GM18505 (cell line): Measurements from ENCODE around the gene POLD2.
"Not testable (repeated sequence)": the region's sequence is repeated elsewhere in the genome, so short reads cannot be mapped to it uniquely, and the experiment has no call there.

ENCODE experiments used
- ATAC-seq: cut with Tn5 transposase; IDR thresholded peaks from one replicate; pipeline ENCODE4 v1.9.1; 2021; ENCODE audit not compliant: unreplicated experiment
- POLR2A ChIP-seq: IDR thresholded peaks from 4 replicates; pipeline ENCODE4 v1.6.1; 2011; ENCODE audit warnings: borderline replicate concordance; ENCODE audit not compliant: insufficient read depth, insufficient read length; ENCODE audit errors: extremely low read depth

The POLD2 gene

DNA sequence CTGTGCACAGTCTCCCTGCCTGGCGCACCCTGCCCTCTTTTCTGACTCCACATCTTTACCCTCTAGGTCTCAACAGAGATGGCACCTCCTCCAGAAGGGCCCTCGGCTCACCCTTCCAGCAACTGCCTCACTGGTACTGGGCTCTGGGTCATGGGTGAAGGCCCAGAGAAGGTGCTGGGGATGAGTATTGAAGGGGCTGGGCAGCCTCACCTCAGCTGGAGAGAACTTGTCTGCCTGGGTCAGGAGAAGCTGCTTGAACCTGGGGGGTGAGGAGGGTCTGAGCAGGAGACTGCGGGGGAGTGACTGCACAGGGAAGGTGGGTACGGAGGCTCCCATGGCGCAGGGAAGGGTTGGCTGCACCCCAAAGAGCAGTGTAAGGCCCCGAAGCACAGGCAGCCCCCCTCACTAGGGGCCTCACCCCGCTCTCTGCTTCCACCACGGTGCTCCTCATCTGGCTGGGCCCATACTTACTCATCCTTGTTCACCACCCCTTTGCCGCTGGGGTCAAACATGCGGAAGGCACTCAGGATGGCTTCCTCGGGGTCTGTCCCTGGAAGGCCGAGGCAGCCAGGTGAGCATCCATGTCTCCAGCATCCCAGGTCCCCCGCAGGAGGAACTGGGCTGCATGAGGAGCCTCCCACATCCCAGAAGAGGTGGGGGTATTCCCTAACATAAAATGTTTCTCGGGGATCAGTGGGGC lies 16.1 kb upstream of the POLD2 start:
- ATAC-seq = no peak
- no peak for TF ChIP-seq POLR2A

DNA sequence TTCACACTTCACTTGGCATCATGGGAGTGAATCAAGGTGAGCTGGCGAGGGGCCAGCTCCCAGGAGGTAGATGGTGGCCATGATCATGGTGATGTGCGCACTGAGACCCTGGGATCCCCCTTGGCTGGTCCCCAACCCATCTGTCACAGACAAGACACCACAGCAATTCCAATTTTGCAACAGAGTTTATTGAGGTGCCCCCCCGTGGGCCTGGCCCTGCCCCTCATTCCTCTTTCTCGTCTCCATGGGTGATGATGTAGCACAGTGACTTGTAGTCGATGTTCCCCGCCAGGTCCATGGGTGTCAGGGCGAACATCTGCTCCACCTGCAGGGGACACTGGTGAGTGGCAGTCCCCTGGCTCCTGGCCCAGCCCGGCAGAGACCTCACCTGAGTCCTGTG lies 15.3 kb upstream of the POLD2 start:
- TF ChIP-seq POLR2A = no peak
- no peak for ATAC-seq

DNA sequence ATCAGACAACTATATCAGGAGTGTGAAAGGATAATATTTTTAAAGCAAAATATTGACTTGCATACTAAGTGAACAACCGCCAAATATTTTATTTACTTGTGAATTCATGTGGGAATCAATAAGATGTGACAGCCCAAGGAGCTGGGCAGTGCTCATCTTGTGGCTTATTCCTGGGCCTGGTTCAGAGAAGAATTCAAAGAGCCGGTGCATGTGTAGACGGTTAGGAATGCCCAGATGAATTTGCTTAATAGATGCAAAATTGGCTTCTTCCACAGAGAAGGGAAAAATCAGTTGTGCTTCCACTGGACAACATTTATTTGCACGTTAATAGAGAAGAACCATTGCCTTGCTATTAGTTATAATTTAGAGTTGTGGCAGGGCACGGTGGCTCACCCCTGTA lies 13.4 kb upstream of the POLD2 start:
- no peak for ATAC-seq
- no peak for TF ChIP-seq POLR2A

DNA sequence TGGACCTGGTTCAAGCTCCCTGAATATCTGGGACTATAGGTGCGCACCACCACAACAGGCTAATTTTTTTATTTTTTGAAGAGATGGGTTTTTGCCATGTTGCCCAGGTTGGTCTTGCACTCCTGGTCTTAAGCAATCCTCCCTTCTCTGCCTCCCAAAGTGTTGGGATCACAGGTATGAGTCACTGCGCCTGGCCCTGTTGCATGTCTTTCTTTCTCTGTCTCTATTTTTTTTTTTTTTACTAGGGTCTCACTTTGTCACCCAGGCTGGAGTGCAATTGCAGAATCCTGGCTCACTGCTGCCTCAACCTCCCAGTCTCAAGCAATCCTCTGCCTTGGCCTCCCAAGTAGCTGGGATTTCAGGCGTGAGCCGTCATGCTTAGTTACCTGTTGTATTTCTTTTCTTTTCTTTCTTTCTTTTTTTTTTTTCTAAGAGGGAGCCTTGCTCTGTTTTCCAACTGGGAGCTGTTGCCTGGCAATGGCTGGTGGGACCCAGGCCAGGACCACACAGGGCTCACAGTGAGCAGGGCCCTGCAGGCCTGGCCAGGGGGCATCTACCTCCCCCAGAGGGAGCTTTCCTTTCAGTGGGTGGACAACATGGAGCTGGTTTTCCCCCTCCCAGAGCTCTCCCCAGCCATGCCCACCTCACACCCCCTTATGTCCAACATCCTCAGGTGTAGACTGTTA lies 11.7 kb upstream of the POLD2 start:
- ATAC-seq = no peak
- no peak for TF ChIP-seq POLR2A

DNA sequence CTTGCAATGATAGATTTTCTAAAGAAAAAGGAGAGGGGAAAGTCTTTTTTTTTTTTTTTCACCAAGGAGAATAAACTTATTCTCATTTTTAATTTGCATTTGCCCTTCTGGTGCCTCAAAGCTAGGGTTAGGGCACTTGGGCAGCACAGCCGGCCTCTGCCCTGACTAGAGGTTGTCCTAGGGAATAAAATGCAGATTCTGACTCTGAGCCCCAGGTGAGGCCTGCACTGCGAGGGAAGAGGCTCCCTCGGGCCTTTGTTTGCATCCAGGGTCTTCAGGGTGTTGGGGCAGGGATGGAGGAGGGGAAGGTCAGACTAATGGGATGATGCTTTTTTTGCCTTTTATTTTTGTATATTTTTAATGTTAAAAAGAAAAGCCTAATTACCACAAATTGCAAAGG lies 9.9 kb upstream of the POLD2 start:
- TF ChIP-seq POLR2A = no peak

DNA sequence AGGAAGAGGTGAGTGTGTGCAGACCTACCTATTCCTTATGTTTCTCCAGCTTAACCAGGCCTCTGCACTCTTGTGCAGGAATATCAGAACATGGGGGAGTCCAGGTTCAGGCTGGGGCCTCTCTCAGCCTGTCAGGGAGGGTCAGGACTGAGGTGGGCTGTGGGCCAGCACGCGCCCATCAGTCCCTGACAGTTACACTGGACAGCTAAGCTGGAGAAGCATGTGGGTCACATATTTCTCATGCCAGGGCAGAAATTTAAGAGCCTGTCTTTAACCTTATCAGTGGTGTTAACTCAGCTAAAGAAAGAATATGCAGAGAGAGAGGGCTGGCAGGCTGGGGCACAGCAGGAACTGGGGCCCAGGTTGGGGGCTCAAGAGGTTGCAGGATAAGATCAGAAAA lies 8.7 kb upstream of the POLD2 start:
- TF ChIP-seq POLR2A = no peak
- no peak for ATAC-seq

More for the DNA sequence above, 9.9 kb upstream of the POLD2 start:
- ATAC-seq = no peak

DNA sequence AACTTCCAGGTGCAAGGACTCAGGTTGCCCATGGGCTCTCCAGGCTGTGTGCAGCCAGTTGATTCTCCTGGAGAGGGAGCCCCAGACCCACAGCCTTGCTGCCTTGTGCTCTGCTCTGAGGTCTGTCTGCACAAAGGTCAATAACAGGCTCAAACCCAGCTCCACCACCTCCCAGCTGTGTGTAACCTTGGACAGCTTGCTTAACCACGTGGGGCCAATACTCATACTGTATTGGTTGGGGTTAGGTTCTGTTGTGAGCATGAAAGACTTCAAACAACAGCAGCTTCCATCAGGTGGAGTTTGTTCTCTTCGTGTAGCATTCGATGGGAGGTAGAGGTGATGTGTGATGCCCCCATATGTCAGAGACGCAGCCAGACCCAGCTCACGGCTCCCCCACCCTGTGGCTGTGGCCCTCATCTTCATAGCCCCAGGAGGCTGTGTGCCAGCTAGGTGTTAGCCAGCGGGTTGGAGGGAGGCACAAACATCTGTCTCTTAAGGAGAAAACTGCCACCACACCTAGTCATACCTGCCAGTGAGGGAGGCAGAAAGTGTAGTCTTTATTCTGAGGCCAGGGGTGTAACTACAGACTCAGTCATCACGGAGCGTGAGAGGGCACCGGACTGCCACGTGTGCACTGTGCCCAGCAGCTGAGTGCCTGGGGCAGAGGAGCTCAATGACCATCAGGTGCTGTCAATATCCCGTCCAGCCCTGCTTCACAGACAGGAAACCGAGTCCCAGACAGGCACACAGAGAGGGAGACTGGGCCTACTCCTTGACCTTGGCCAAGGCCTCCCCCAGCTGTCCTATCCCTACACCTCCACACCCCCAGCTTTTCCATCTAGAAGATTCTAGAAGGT lies 8.1 kb upstream of the POLD2 start:
- no peak for ATAC-seq
- TF ChIP-seq POLR2A = no peak

DNA sequence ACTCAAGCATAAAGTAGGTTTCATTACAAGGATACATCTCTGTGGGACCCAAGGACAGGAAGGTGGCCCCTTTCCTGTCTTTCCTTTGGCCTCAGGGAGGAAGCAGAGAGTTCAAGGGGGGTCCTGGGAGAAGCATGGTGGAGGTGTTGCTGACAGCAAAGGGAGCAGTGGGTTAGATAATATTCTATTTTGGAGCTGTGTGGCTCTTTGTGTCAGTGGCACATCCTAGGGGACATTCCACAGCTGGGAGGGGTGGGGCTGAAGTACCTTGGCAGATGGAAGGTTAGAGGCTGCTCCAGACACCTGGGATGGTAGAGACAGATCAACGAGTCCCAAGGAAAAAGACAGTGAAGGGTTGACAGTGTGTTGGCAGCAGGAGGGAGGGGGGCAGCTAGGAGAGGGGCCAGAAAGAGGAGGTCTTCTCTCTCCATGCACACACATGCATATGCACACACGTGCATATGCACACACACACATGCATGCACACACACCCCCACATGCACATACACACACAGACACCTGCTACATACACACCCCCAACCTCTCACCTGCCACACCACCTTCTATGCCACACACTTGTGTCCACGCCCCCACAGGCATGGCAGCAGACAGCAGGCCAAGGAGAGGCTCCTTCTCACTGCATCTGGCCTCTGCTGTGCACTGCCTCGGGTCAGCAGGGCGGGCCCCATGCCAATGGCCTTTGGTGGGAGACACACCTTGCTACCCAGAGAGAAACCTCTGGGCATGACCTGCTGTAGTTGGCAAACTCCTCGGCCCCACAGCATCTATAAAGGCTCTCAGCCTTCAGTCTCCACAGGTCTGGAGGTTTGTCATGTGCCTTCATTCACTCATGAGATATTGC lies 5.6 kb upstream of the POLD2 start:
- no peak for ATAC-seq
- TF ChIP-seq POLR2A = no peak

DNA sequence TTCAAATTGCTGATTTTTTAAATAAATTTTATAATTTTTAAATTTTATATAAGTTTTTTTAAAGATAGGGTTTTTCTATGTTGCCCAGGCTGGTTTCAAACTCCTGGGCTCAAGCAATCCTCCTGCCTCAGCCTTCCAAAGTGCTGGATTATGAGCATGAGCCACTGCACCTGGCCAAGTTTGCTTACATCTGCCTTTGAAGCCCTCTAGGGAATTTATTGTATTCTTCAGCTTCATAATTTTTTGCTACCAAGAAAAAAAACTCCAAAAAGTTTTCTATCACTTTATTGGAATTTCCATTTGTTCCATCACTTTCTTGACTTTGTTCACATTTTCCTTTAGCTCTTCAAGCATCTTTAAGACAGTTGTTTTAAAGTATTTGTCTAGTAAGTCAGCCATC lies 3.8 kb upstream of the POLD2 start:
- no peak for TF ChIP-seq POLR2A
- no peak for ATAC-seq

DNA sequence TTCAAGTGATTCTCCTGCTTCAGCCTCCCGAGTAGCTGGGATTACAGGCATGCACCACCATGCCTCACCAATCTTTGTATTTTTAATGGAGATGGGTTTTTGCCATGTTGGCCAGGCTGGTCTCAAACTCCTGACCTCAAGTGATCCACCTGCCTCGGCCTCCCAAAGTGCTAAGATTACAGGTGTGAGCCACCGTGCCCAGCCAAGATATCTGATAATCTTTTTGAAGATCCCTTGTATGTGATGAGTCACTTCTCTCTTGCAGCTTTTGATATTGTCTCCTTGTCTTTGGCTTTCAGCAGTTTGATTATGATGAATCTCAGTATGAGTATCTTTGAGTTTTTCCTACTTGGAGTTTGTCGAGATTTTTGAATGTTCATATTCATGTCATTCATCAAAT lies 3.2 kb upstream of the POLD2 start:
- not testable (repeated sequence) for ATAC-seq

DNA sequence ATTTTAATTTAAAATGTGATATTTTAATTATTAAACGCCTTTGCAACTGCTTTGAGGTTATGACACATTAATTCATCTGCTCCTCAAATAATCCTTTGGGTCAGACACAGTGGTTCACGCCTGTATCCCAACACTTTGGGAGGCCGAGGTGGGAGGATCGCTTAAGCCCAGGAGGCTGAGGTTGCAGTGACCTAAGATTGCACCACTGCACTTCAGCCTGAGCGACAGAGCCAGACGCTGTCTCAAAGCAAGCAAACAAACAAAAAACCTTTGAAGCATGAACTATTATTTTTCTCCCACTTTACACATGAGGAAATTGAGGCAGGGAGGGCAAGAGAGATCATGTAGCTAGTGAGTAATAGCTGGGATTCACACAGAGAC lies 1.5 kb upstream of the POLD2 start:
- ATAC-seq = no peak
- TF ChIP-seq POLR2A = no peak

DNA sequence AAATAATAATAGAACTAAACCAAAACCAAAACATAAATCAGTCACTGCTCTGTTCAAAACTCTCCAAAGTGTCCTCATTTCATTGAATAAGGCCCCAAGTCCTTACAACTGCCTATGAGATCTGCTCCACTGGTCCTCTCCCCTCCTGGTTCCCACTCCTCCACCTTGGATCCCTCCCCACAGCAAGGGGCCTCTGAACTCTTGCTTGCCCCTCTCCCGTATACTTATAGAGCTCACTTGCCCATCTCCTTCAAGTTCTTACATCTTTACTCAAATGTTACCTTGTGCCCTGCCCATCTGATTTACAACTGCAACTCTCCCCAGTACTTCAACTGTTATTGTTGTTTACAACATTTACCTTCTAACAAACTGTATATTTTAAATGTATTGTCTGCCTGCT lies 819 bp downstream of the POLD2 start:
- no peak for TF ChIP-seq POLR2A

DNA sequence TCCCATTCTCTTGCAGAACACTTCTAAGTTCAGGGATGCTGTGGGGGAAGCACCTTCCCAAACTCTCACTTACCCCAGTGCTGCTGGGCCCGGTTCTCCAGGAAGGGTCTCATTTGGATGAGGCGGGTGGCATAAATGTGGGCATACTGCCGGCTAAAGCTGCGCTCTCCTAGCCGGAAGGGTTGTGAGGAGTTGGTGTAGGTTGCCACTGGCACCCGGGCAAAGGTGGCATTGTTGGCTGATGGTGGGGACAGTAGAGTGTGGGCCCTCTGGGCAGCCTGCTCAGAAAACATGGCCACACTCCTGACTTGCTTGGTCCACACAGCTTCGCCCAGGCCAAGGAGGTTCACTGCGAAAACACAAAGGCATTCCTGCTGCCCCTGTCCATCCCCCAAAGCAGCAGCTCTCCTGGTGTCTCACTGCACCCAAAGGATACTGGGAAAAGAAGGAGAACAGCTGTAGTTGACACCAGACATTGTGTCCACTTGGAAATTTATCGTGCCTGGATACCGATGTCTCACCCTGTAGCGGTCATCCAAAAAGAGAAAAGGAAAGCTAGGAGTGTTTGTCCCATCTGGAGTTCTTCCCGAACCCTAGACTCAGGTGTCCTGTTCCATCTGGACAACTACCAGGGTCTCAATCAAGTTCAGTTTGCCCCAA lies 1.5 kb downstream of the POLD2 start:
- no peak for TF ChIP-seq POLR2A
- no peak for ATAC-seq

More for the DNA sequence above, 819 bp downstream of the POLD2 start:
- no peak for ATAC-seq

DNA sequence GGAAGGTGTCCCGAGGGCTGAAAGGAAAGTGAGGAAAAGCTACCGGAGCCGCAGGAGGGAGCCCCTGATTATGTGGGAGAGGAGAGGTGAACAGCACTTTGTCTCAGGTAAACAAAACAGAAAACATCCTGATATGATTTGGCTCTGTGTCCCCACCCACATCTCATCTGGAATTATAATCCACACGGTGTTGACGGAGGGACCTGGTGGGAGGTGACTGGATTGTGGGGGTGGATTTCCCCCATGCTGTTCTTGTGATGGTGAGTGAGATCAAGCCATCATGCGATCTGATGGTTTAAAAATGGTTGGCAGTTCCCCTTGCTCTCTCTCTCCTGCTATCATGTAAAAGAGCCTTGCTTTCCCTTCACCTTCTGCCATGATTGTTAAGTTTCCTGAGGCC lies 3.0 kb downstream of the POLD2 start:
- ATAC-seq = no peak

More for the DNA sequence above, 3.0 kb downstream of the POLD2 start:
- TF ChIP-seq POLR2A = no peak
